Loucy (cell line): ENCODE measurements around the gene KIF12.

Experiments
- H2AFZ ChIP-seq: fragments of 200-600 bp; sonication (generic); 2 replicates; pipeline ENCODE4 v1.6.0; 2016; ENCODE audit warnings: antibody characterized with exemption, mild to moderate bottlenecking, low read length, moderate library complexity
- H3F3A ChIP-seq: fragments of 200-600 bp; 2 replicates; pipeline ENCODE4 v1.6.0; 2016; ENCODE audit warnings: antibody characterized with exemption, low read depth, mild to moderate bottlenecking
- H3K27me3 ChIP-seq: fragments of 200-600 bp; sonication (generic); 2 replicates; pipeline ENCODE4 v1.6.1; 2014; ENCODE audit warnings: low read length, mild to moderate bottlenecking; ENCODE audit not compliant: insufficient read depth, poor library complexity, severe bottlenecking
- H3K36me3 ChIP-seq: fragments of 200-600 bp; sonication (generic); 2 replicates; pipeline ENCODE4 v1.6.1; 2016; ENCODE audit warnings: low read length; ENCODE audit not compliant: insufficient read depth
- H3K4me1 ChIP-seq: fragments of 200-600 bp; sonication (generic); 2 replicates; pipeline ENCODE4 v1.5.1; 2014; ENCODE audit warnings: low read length, mild to moderate bottlenecking; ENCODE audit not compliant: insufficient read depth, poor library complexity, severe bottlenecking
- H3K4me2 ChIP-seq: fragments of 200-600 bp; sonication (generic); 2 replicates; pipeline ENCODE4 v1.6.0; 2014; ENCODE audit warnings: antibody characterized with exemption, low read length, low read depth, mild to moderate bottlenecking; ENCODE audit not compliant: poor library complexity, severe bottlenecking
- H3K4me3 ChIP-seq: fragments of 200-600 bp; sonication (generic); 2 replicates; pipeline ENCODE4 v1.5.1; 2014; ENCODE audit warnings: low read length, mild to moderate bottlenecking, mixed read lengths; ENCODE audit not compliant: poor library complexity, severe bottlenecking
- H3K79me2 ChIP-seq: fragments of 200-600 bp; sonication (generic); 2 replicates; pipeline ENCODE4 v1.6.1; 2014; ENCODE audit warnings: low read length; ENCODE audit not compliant: insufficient read depth
- H3K9ac ChIP-seq: fragments of 200-600 bp; sonication (generic); 2 replicates; pipeline ENCODE4 v1.6.0; 2014; ENCODE audit warnings: mild to moderate bottlenecking, low read depth, low read length, moderate library complexity; ENCODE audit not compliant: poor library complexity, severe bottlenecking
- H3K9me2 ChIP-seq: fragments of 200-600 bp; sonication (generic); replicated peaks from 2 replicates; pipeline ENCODE4 v1.6.1; 2016; ENCODE audit warnings: low read depth, low read length, mixed read lengths
- H3K9me3 ChIP-seq: fragments of 200-600 bp; sonication (generic); 2 replicates; pipeline ENCODE4 v1.6.1; 2014; ENCODE audit warnings: mild to moderate bottlenecking, antibody characterized with exemption, low read length, low read depth; ENCODE audit not compliant: insufficient read depth
- H4K20me1 ChIP-seq: fragments of 200-600 bp; sonication (generic); 2 replicates; pipeline ENCODE4 v1.6.0; 2014; ENCODE audit warnings: antibody characterized with exemption, low read length, mild to moderate bottlenecking; ENCODE audit not compliant: insufficient read depth, poor library complexity, severe bottlenecking
- EZH2phosphoT487 ChIP-seq: fragments of 200-600 bp; IDR thresholded peaks from 2 replicates; pipeline ENCODE4 v1.6.1; 2018; ENCODE audit warnings: antibody characterized with exemption, mild to moderate bottlenecking, moderate library complexity, borderline replicate concordance
- TF ChIP-seq, protein P1 (sequence below): fragments of 200-600 bp; sonication (generic); conservative IDR thresholded peaks from 2 replicates; pipeline ENCODE4 v1.5.1; 2014; ENCODE audit warnings: mild to moderate bottlenecking, antibody characterized with exemption, low read length

Gene KIF12

DNA sequence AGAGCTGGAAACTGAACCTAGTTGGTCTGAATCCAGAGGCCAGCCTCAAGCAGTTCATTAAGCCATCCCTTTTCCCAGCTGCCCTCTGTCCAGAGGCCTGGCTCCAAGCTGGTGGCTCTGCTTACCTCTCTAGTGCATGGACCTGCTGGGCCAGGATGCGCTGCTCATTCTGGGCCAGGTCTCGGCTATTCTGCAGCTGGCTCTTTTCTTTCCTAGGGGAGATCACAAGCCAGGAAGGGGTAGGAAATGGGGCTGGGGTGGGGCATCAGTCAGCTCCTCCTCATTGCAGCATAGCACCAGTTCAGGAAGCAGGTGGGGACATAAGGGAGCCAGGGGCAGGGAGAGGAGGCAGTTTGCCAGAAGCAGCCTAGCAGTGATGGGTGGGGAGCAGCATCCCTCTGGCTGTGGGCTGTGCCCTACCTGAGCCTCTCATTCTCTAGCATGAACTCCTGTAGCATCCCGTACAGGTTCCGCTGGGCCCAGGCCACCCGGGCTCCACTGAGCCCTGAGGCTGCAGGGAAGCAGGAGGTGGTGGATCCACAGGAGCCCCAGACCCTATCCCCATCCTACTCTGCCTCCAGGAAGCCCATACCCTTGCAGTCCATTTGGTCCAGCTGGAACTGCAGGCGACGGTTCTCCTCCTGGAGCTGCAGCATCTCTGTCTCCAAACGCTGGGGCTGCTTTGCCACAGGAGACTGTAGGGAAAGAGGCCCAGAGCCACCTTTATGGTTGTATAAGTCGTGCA lies 5.2 kb downstream of the KIF12 start:
- H3K4me2 ChIP-seq = no peak overlapping the region
- no peak overlapping the region for H3K4me3 ChIP-seq
- no peaks in the 10 kb centered on the region for H3K9me3 ChIP-seq
- H3K9me2 ChIP-seq = no peaks in the 10 kb centered on the region
- H4K20me1 ChIP-seq = no peaks in the 10 kb centered on the region
- H3K36me3 ChIP-seq = no peaks in the 10 kb centered on the region
- no peaks in the 10 kb centered on the region for H3K79me2 ChIP-seq
- no peaks in the 10 kb centered on the region for H3K4me1 ChIP-seq
- no peak overlapping the region for H2AFZ ChIP-seq
- no peak overlapping the region for H3K9ac ChIP-seq
- no peaks in the 10 kb centered on the region for H3K27me3 ChIP-seq
- TF ChIP-seq, protein P1, sequence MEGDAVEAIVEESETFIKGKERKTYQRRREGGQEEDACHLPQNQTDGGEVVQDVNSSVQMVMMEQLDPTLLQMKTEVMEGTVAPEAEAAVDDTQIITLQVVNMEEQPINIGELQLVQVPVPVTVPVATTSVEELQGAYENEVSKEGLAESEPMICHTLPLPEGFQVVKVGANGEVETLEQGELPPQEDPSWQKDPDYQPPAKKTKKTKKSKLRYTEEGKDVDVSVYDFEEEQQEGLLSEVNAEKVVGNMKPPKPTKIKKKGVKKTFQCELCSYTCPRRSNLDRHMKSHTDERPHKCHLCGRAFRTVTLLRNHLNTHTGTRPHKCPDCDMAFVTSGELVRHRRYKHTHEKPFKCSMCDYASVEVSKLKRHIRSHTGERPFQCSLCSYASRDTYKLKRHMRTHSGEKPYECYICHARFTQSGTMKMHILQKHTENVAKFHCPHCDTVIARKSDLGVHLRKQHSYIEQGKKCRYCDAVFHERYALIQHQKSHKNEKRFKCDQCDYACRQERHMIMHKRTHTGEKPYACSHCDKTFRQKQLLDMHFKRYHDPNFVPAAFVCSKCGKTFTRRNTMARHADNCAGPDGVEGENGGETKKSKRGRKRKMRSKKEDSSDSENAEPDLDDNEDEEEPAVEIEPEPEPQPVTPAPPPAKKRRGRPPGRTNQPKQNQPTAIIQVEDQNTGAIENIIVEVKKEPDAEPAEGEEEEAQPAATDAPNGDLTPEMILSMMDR = no peak
- no peak for TF ChIP-seq EZH2phosphoT487
- H3F3A ChIP-seq = no peaks in the 10 kb centered on the region

DNA sequence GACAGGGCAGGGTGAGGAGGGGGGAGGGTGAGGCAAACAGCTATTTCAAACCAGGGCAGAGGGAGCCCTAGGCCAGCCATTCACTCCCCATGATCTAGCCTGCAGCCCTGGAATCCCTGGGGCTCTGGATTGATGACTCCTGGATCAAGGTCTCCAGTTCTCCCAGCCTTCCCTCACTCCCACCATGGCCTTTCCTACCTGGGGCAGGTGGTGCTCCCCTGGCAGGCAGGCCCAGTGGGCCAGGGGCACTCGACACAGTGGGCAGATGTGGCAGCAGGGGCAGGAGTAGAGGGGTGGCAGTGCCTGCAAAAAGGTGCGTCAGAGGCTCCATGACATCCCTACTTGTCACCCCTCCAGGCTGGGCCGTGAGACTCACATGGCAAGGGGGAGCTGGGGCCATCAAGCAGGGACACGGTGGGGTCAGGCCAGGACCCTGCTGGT lies 6.0 kb downstream of the KIF12 start:
- no peaks in the 10 kb centered on the region for H3K36me3 ChIP-seq

DNA sequence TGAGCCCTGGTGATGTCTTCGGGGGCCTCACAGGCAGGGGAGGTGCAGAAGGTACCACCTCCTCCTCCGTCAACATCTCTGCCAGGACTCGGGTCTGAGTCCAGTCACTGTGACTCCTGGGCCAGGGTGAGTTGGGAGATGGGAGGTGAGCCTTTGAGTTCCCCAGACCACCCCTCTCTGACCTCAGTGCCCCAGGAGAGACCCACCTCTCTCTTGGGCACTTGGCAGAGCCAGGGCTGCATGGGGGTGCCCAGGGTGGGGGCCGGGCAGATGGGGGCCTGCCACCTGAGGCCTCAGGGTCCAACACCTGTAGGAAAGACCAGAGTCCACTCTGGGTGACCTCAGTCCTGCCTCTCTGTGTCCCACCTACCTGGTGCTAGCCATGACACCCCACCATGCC lies 6.8 kb downstream of the KIF12 start:
- Histone ChIP-seq H4K20me1 (no peaks in the 10 kb centered on the region), H2AFZ (no peak overlapping the region), H3K9me2 (no peaks in the 10 kb centered on the region), H3K36me3 (no peaks in the 10 kb centered on the region), H3K4me1 (no peaks in the 10 kb centered on the region), H3K79me2 (no peaks in the 10 kb centered on the region), H3K4me2 (no peak overlapping the region), H3K9ac (no peak overlapping the region), H3F3A (no peaks in the 10 kb centered on the region), H3K4me3 (no peak overlapping the region), H3K9me3 (no peaks in the 10 kb centered on the region), H3K27me3 (no peaks in the 10 kb centered on the region)
- TF ChIP-seq, protein P1 = no peak
- TF ChIP-seq EZH2phosphoT487 = no peak

More for the DNA sequence above, 6.0 kb downstream of the KIF12 start:
- H3K4me2 ChIP-seq = no peak overlapping the region
- no peak overlapping the region for H3K4me3 ChIP-seq
- H3K9me2 ChIP-seq = no peaks in the 10 kb centered on the region
- TF ChIP-seq, protein P1 = no peak
- TF ChIP-seq EZH2phosphoT487 = no peak
- no peaks in the 10 kb centered on the region for H3K9me3 ChIP-seq
- no peaks in the 10 kb centered on the region for H3K27me3 ChIP-seq
- no peaks in the 10 kb centered on the region for H4K20me1 ChIP-seq
- H3K4me1 ChIP-seq = no peaks in the 10 kb centered on the region
- no peak overlapping the region for H3K9ac ChIP-seq
- H2AFZ ChIP-seq = no peak overlapping the region
- no peaks in the 10 kb centered on the region for H3K79me2 ChIP-seq
- no peaks in the 10 kb centered on the region for H3F3A ChIP-seq
